GM21786 (cell line): Measurements from ENCODE around the gene JUN.

Experiments used
- ATAC-seq: cut with Tn5 transposase; IDR thresholded peaks from one replicate; pipeline ENCODE4 v1.9.1; 2021; ENCODE audit not compliant: unreplicated experiment

The JUN gene

DNA sequence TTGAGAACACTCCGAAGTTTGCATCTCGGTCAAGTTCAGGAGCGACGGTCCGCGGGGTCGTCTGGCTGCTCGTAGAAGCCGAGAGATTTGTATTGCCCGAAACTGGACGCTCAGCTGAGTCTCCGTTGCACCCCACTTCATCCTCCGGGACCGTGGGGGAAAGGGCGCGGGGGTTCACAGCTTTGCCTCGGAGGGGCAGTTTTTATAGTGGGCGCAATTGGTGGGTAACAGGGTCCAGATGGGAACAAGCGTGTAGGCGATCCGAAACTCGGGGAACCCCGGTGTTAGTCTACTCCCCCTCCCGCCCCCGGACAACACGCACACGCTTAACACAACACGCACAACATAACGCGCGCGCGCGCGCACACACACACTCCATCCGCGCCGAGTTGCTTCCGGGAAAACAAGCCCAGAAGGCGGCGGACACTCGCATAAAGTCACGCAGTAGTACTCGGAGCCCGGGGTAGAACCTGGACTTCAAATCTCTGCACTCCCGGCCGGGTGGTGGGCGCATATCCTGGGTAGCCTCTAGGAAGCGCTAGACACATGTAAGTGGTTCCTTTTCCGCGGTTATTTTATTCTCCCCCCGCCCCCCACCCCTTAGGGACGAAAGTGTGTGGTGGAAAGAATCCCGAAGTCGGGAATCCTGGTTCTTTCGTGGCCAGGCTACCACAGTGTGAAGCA lies 1.1 kb upstream of the JUN start:
- no peak for ATAC-seq

DNA sequence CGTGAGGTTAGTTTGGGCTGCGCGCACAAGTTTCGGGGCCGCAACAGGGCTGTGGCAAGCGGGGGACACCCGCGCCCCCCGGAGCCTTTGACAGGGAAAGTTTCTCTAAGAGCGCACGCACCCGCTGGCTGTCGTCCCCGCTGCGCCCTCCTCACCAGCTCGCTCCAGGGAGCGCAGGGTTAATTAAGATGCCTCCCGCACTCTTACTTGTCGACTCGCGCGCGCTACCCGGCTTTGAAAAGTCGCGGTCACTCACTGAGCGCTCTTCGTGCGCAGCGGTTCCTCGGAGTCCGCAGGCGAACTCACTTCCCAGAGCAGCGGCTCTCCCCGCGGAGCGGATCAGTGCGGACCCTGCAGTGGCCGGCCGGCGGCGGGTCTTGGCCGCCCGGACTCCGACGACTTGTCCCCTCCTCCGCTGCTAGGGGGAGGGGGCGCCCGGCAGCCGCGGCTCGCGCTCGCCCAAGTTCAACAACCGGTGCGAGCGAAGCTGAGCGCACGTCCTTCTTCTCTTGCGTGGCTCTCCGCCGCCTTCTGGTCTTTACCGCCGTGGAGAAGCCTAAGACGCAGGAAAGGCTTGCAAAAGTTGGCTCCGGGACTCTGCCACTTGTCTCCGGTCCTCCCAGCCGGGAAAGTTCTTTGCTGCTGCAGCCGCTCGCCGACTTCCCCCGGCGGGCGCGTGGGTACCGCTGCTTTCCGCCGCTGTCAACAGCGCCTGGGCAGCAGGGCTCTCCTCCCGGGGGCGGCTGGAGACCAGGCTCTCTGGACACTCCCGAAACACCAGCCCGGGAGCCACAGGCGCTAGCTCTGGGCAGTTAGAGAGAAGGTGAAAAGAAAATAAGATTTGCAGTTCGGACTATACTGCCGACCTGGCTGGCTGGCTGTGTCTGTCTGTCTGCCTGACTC lies 506 bp downstream of the JUN start:
- ATAC-seq = peak; percentile 12

DNA sequence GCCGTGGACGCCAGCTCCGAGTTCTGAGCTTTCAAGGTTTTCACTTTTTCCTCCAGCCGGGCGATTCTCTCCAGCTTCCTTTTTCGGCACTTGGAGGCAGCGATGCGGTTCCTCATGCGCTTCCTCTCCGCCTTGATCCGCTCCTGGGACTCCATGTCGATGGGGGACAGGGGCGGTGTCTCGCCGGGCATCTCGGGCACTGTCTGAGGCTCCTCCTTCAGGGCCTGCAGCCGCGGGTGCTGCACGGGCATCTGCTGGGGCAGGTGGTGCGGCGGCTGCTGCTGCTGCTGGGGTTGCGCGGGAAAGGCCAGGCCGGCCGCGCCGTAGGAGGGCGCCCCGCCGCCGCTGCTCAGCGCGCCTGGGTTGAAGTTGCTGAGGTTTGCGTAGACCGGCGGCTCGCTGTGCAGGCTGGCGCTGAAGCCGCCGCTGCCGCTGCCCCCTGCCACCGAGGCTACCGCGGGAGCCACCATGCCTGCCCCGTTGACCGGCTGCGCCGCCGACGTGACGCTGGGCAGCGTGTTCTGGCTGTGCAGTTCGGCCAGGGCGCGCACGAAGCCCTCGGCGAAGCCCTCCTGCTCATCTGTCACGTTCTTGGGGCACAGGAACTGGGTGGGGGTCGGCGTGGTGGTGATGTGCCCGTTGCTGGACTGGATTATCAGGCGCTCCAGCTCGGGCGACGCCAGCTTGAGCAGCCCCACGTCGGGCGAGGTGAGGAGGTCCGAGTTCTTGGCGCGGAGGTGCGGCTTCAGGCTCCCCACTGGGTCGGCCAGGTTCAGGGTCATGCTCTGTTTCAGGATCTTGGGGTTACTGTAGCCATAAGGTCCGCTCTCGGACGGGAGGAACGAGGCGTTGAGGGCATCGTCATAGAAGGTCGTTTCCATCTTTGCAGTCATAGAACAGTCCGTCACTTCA lies 1.4 kb downstream of the JUN start:
- peak; percentile 19 for ATAC-seq

DNA sequence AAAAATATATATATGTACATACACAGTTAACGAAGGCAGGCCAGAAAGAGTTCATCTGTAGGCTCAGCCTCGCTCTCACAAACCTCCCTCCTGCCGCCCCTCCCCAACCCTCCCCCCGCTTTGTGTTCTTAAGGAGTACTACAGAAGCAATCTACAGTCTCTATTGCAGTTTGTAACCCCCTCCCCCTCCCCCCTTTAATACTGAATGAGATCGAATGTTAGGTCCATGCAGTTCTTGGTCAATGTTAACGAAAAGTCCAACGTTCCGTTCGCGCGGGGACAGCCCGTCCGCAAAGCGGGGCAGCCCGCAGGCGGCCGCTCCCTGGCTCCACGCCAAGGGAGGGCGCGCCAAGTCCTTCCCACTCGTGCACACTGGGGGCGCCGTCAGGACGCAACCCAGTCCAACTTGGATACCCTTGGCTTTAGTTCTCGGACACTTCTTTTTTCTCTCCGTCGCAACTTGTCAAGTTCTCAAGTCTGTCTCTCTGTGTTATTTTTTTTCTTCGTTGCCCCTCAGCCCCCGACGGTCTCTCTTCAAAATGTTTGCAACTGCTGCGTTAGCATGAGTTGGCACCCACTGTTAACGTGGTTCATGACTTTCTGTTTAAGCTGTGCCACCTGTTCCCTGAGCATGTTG lies 2.2 kb downstream of the JUN start:
- ATAC-seq = no peak

DNA sequence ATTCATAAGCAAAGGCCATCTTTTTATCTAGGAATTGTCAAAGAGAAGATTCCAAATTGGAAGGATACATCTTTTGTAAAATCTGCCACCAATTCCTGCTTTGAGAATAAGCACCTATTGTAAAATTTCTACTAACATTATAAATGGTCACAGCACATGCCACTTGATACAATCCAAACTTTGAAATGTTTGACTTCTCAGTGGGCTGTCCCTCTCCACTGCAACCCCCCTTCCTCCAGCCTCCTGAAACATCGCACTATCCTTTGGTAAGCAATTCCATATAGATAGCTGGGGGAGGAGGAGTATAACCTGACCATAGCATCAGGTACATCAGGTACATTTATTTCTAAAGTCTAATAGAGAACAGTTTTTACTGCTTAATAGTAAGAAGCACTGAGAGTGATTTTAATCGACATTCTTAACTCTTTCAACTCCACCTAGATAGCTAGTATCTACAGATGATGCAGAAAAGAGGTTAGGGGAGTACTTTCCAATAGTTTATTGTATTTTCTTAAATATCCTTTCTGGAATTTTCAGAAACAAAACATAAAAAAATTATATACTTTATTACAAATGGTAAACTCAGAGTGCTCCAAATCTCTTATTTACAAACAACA lies 2.9 kb downstream of the JUN start:
- ATAC-seq = no peak

DNA sequence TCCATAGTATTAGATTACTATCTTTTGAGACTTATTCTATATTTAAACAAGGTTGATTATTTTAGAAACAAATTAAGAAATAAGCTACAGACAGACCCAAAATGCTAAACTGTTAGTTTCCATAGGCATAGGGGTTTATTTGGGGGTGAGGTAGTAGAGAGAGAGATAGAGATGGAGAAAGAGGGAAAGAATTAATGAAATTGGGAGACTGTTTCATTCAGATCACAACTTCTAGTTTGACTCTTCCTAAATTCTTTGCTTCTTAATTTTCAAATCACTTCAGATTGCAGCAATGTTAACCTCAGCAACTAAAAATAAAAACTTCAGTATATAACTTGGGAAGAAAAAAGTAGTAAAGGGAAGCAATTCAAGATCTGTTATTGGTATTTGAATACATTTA lies 3.4 kb downstream of the JUN start:
- ATAC-seq = no peak

DNA sequence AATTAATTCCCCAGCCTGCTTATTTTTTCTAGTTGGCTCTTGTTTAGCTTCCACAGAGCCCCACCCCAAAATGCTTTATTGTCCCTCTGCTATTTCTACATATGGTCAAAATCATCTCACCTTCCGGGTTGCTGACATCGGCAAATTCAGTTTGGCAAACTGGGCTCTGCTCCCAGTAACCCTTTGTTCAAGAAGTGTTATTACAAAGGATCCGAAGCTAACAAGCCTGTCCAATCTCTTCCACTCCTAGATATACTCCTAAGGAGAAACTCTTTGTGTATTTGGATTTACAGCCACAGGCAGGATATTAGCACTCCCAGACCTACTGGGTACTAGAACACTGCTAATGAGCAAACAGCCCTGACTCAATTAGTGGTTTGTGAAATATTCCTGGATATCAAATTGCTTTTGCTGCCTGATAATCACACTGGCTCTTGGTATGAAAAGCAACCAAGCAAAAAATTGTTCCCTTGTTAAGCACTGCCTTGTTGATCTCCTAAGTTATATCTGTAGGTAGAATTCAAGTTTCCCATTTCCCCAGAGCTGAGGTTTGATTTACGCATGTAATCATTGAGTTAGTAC lies 4.0 kb downstream of the JUN start:
- ATAC-seq = no peak

DNA sequence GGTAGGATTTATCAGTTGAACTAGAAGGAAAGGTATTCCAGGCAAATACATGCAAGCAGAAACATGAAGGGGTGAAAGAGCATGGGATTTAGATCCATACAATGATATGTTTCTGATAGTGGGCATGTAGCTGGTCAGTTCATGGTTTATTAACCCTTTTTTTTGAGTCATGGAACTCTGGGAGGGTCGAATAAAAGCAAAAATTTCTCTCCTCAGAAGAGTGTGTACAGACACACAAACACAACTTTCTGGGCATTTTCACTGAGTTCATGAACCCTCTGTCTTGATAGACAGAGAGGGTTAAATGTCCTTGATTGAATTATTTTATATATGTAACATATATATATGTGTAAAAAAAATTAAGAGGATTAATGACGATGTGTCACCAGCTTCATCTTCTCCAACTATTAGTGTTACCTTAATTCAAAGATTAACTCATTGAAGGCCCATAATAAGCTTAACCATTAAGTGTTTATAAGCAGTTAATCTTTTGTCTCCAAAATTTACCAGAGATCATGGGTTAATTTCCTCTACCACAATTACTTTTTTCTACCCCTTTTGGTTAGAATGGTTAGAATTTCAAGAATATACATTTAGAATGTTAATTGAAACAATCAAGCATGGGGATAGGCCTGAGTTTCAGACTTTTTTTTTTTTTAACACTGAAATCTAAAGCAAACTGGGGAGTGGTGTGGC lies 4.6 kb downstream of the JUN start:
- ATAC-seq = no peak

DNA sequence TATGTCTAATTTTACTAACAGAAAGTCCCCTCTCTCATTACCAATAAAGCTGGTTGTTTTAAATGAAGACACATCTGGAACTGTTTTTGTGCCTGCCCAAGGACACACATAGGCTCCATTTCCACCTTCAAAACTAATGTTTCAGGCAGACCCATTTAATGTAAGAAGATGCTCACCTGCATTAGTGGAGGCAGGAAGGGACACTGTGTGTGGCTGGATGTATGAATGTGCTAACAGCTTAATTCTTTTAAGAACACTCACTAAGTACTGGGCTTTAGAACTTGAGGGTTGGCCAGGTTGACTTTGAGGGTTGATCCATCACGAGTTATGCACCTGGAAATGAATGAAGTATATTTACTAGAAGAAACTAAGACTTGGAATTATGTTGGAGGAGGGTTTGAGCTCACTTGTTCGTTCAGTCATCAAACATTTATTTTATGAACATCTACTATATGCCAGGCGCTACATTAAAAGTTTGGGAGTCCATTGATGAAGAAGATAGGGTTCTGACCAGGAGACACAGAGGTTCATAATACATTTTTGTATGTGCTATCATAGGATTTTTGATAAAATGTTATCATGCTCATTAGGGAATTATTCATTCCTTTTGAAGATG lies 5.4 kb downstream of the JUN start:
- no peak for ATAC-seq

DNA sequence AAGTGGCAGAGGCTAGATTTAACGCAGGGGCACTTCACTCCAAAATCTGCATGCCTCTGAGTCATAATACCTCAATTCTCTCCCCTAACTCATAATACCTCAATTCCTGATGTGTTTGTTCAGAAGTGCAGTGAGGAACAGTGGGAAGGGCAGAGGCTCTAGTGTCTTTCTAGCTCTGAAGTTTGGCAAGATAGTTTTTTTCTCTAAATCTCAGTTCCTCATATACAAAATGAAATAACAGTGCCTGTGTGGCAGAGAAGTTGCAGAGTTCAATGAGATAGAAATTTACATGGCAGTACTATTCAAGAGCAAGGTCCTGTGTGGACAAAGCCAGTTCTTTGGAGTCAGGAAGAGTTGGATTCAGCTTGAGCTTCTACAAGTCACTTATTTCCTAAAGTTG lies 9.8 kb downstream of the JUN start:
- no peak for ATAC-seq

DNA sequence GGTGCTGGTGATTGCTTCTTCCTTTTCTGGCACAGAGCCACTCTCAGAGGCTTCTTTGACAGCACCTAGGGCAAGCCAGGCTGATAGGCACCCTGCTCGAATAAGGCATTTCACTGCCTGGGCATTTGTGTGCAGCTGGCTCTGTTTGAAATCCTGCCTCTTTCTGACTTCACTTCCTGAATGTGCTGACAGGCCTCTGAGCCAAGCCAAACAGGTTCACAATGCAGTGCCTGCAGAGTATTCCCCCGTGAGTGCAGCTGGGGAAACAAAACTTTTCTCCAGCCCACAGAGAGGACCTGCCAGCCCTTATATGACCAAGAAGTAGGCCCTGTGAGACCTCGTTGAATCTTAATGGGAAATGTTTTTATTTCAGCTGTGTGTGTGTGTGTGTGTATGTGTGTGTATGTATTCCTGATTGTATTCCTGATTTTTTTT lies 10.4 kb downstream of the JUN start:
- peak; percentile 88 for ATAC-seq

DNA sequence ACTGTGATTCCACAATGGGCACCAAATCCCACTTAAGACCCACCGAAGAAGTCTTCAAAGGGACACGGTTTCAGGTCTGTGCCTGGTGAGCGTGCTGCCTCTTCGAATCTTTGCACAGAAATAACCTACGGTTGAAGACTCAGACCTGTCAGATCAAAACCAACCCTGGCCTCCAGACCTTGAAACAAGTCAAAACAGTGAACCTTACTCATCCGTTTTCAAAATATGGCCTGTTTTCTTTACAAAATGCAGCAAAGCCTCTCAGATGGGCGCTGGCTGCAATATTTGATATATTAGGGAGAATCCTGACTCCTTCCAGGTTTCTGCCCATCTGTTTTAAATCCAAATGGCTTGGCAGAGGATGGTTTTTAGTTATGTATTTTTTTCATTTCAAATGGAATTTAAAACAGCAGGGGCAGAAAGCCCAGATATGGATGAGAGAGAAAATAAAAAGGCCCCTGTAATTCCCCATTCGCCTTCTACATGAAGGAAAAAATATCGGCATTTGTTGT lies 14.0 kb downstream of the JUN start:
- no peak for ATAC-seq

DNA sequence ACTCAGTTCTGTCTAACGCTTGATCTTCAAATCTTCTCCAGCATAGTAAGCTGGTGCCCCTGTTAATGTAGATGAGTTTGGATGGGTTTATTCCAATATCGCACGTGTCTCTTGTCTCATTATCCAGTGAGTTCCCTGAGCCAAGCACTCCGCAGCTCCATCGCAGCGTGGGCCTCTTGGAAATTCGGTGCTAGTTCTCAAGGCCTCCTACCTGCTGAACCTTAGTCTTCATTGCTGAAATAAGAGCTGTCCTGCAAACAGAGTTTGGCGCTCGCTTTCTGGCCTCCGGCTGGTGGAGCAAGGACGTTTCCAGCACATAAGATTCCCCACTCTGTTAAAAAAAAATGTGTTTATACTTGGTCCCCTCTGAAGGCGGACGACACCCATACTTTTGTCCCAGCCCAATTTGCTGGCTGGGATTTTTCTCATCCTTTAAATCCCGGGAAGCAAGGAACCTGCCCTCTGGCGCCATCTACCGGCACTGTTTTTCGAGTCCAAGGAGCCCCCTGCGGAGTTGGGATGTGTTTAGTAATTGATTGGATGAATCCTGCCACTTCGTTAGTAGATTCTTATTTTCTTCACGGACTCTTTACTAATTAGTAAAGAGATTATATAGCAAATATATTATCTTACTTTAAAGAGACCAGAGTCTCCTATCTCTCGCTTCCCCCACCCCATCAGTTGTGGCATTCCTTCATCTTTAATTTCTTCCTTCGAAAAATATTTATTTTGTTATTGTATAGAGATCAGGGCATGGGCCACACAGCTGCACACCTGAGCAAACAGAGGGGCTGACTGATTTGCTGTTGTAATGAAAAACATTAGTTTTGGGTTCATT lies 14.7 kb downstream of the JUN start:
- ATAC-seq = no peak

DNA sequence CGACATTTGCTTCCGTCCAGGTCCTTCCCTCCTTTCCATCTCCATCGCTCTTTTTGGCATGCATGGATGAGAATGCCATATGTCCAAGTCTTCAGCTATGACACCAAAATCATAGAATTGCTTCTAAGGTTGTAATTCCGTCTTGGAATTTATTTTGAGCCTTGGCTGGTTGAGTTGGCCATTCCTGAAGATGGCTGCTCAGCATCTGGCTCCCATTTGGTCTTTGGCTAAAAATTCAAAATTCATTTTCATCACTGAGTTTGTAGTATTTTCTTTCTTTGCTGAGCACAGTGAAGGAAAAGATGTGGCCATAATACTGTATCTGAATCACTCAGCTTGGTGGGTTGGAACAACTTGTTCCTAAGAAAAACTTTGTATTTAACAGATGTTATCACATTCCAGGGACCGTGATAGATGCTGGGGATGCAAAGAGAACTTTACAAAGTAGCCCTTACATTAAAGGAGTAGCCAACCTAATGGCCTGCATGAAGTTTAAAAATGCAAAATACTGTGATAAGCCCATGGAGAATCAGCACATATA lies 15.6 kb downstream of the JUN start:
- no peak for ATAC-seq

DNA sequence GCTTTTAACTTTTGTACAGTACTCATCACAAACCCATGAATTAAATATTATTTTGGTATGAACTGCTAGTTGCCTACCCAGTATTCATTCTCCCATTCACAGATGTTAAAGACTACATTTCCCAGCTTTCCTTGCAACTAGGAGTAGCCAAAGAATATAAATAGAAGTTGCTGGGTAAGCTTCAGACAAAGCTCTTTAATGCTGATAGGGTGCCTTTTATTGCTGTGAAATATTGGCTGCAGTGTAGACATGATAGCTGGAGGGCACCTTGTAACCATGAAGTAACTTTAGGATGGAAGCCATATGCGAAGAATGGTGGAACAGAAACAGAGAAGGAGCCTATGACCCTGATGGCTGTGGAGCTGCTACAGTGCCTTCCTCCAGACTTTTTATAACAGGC lies 16.7 kb downstream of the JUN start:
- ATAC-seq = no peak

DNA sequence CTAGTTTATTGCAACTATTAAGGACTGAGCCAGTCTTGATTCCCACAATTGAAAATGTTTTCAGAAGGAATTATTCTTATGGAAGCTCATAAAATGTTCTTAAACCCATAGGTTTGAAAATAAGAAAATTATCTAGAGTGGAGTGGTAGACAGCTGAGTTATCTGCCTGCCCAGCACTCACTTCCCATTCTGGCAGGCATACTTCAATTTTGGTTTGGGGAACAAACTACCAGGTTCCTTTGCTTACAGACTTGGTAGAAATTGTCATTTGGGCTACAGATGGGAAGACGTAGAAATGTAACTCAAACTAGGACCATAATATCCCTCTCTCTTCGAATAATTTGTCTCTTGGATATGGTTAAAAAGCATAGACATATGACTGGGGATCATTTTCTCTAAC lies 18.4 kb downstream of the JUN start:
- no peak for ATAC-seq

DNA sequence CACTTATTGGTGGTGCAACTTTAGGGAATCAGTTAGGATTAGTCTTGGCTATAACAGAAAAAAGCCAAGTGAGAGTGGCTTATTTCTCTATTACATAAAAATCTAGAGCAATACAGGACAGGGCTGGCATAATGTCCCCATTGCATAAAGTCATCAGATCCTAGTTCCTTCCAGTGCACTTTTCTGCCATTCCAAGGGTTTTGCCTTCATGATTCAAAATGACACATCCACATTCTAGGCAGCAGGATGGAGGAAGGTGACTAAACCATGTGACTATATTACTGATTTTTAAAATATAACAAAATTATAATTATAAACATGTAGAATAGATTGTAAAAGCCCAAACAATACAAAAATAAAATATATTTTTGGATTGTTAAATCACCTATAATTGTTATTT lies 18.8 kb downstream of the JUN start:
- ATAC-seq = no peak
